Immature natural killer cell (primary cell): ENCODE results near the gene RNF112. TPM values are rescaled to one million over a fixed set of nuclear protein-coding genes. Genes with fewer than 3 reads are reported as not detected.

Source experiments
- DNase-seq, 3 donors: peaks; one replicate each; pipeline ENCODE4 v3.0.0; 2022; ENCODE audit warnings: mixed read lengths in 1 of 3
- H3K27ac Mint-ChIP-seq, 6 donors: one replicate each; pipeline ENCODE4 v1.8.0; 2020; ENCODE audit warnings: mixed read lengths in 6 of 6, mild to moderate bottlenecking in 5 of 6, inconsistent platforms in 4 of 6, moderate library complexity in 3 of 6
- H3K27me3 Mint-ChIP-seq, 3 donors: one replicate each; pipeline ENCODE4 v1.8.0; 2020 to 2021; ENCODE audit warnings: low read depth in 3 of 3, mild to moderate bottlenecking in 3 of 3, mixed read lengths in 3 of 3, moderate library complexity in 3 of 3, inconsistent platforms in 1 of 3
- H3K36me3 Mint-ChIP-seq, 3 donors: one replicate each; pipeline ENCODE4 v1.8.0; 2020; ENCODE audit warnings: mixed read lengths in 3 of 3, inconsistent platforms in 2 of 3, mild to moderate bottlenecking in 2 of 3
- H3K4me1 Mint-ChIP-seq, 2 donors: one replicate each; pipeline ENCODE4 v1.8.0; 2020; ENCODE audit warnings: inconsistent platforms in 2 of 2, mild to moderate bottlenecking in 2 of 2, mixed read lengths in 2 of 2, moderate library complexity in 1 of 2
- H3K4me3 Mint-ChIP-seq, 5 donors: one replicate each; pipeline ENCODE4 v1.8.0; 2020; ENCODE audit warnings: mild to moderate bottlenecking in 5 of 5, mixed read lengths in 5 of 5, inconsistent platforms in 3 of 5, moderate library complexity in 3 of 5
- H3K9me3 Mint-ChIP-seq, 6 donors: one replicate each; pipeline ENCODE4 v1.8.0; 2020; ENCODE audit warnings: mild to moderate bottlenecking in 6 of 6, mixed read lengths in 6 of 6, inconsistent platforms in 4 of 6, moderate library complexity in 3 of 6
- polyA plus RNA-seq, 3 donors: library from polyadenylated mRNA; unstranded; fragments of 300-500 nt; fragmentation: Illumina TruSeq; gene quantifications; one replicate each; pipeline ENCODE4 v1.2.3, GENCODE V29; 2021

Gene RNF112
- polyA plus RNA-seq, 3 donors from 2014 or later, result not detected

DNA sequence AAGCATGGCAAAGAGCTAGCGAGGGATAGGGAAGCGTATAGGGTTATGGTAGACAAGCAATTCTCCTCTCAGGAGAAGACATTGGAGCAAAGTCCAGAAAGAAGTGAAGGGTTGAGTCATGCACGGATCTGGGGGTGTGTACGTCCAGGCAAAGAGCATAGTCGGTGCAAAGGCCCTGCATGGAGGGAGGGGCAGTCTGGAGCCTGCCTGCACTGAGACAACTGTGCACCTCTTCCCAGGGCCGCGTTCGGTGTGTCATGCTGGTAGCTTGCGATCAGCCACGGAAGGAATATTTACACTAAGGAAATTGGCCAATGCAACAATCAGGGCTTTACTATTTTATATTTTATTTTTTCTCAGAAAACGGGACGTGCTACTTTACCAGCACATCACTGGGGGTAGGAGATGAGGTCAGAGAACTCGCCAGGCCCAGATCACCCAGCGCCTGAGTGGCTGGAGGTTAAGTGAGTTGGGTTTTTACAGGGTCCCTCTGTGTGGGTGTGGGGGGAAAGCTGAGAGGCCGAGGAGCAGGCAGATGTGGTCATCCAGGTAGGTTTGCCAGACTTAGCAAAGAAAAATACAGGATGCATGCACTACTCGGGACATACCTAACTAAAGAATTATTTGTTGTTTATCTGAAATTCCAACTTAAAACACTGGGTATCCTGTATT lies 41.8 kb upstream of the RNF112 start:
- Mint-ChIP-seq H3K4me3 (peak overlapping the region; percentile 84 to 100 (median 88)), H3K4me1 (peaks cover 85% of the 10 kb centered on the region in 2 donors), H3K27me3 (peaks cover 2 to 29% (median 13%) of the 10 kb centered on the region in 3 donors), H3K9me3 (peaks cover 0 to 2% (median 0%) of the 10 kb centered on the region in 6 donors), H3K36me3 (peaks cover 0 to 3% (median 0%) of the 10 kb centered on the region in 3 donors), H3K27ac (peak overlapping the region; percentile 95 to 98 (median 97))
- DNase-seq, result no peak

DNA sequence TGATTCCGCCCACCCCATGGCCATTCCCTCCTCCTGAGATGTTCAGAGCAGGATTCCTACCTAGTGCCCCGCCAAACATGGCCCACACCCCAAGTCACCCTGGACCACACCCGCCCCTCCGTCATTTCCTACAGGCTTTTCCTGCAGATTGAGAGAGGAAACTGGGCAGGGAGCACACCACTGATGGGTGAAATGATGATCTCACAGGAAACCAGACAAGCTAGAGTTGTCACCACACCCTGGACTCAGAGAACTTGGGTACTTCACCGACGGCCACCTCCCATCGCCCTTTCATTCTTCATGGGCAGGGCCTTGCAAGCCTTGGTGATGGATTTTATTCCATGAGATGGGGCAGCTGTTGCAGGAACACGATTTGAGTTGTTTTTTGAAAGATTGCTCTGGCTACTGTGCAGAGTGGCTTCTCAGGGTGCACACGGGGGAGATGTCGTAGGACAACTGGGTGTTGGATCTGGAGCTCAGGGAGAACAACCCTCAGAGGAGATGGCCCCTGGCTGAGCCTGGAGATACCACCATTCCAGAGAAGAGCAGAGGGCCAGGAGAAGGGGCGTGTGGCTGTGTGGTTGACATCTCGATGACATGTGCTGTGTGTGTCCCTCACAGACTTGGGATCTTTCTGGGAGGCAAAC lies 41.1 kb upstream of the RNF112 start:
- peak; percentile 73 to 79 (median 73) for DNase-seq
- peaks cover 87 to 88% of the 10 kb centered on the region in 2 donors for H3K4me1 Mint-ChIP-seq
- peaks cover 0 to 7% (median 0%) of the 10 kb centered on the region in 3 donors for H3K36me3 Mint-ChIP-seq
- H3K27me3 Mint-ChIP-seq, result peaks cover 2 to 32% (median 13%) of the 10 kb centered on the region in 3 donors
- peak overlapping the region; percentile 84 to 100 (median 88) for H3K4me3 Mint-ChIP-seq
- H3K9me3 Mint-ChIP-seq, result peaks cover 0 to 2% (median 0%) of the 10 kb centered on the region in 6 donors
- peak overlapping the region; percentile 95 to 98 (median 97) for H3K27ac Mint-ChIP-seq

- Mint-ChIP-seq H3K4me3 (peak overlapping the region; percentile 84 to 100 (median 88)), H3K9me3 (peaks cover 0 to 2% (median 0%) of the 10 kb centered on the region in 6 donors), H3K36me3 (peaks cover 0 to 7% (median 0%) of the 10 kb centered on the region in 3 donors), H3K27ac (peak overlapping the region; percentile 95 to 98 (median 97)), H3K4me1 (peaks cover 86 to 87% of the 10 kb centered on the region in 2 donors), H3K27me3 (peaks cover 2 to 32% (median 13%) of the 10 kb centered on the region in 3 donors)
- DNase-seq, result peak; percentile 72 to 78 (median 75)
These were observed 40.5 kb upstream of the RNF112 start for GRCh38 chr17:19370493-19370960.

- H3K4me1 Mint-ChIP-seq, result peaks cover 84 to 87% of the 10 kb centered on the region in 2 donors
These were observed 39.6 kb upstream of the RNF112 start for GRCh38 chr17:19371259-19372010.

GRCh38 chr17:19372011-19372370 lies 39.0 kb upstream of the RNF112 start:
- peaks cover 84 to 86% of the 10 kb centered on the region in 2 donors for H3K4me1 Mint-ChIP-seq
- H3K36me3 Mint-ChIP-seq, result peaks cover 0 to 7% (median 0%) of the 10 kb centered on the region in 3 donors
- peaks cover 0 to 2% (median 0%) of the 10 kb centered on the region in 6 donors for H3K9me3 Mint-ChIP-seq
- peak overlapping the region; percentile 84 to 100 (median 88) for H3K4me3 Mint-ChIP-seq
- H3K27me3 Mint-ChIP-seq, result peaks cover 2 to 34% (median 16%) of the 10 kb centered on the region in 3 donors
- peak overlapping the region; percentile 95 to 98 (median 97) for H3K27ac Mint-ChIP-seq
- DNase-seq, result no peak

More at GRCh38 chr17:19371259-19372010, 39.6 kb upstream of the RNF112 start:
- DNase-seq, result peak; percentile 48 to 62 (median 53)
- H3K36me3 Mint-ChIP-seq, result peaks cover 0 to 7% (median 0%) of the 10 kb centered on the region in 3 donors
- H3K27ac Mint-ChIP-seq, result peak overlapping the region; percentile 95 to 98 (median 97)
- H3K9me3 Mint-ChIP-seq, result peaks cover 0 to 2% (median 0%) of the 10 kb centered on the region in 6 donors
- peak overlapping the region; percentile 84 to 100 (median 88) for H3K4me3 Mint-ChIP-seq
- H3K27me3 Mint-ChIP-seq, result peaks cover 2 to 32% (median 13%) of the 10 kb centered on the region in 3 donors

DNA sequence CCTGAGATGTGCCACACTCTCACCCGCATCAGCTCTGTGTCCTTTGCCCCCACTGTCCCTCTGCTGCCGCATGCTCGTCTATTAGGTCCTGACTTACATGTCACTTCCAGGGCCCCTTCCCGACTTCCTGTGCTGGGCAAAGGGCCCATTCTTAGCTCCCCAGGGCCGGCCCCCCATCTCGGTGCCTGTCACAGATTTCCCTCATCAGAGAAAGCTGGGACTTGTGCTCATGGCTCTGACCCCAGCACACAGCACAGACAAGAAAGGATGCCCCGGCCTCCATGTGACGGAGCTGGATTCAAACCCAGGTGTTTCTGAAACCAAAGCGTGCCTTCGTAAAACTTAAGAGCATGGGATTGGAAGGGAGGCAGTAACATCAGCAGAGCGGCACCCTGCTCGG lies 38.6 kb upstream of the RNF112 start:
- Mint-ChIP-seq H3K36me3 (peaks cover 0 to 7% (median 0%) of the 10 kb centered on the region in 3 donors), H3K9me3 (peaks cover 0 to 2% (median 0%) of the 10 kb centered on the region in 6 donors), H3K4me1 (peaks cover 87 to 88% of the 10 kb centered on the region in 2 donors), H3K27ac (peak overlapping the region; percentile 95 to 98 (median 97)), H3K4me3 (peak overlapping the region; percentile 84 to 100 (median 88)), H3K27me3 (peaks cover 2 to 35% (median 17%) of the 10 kb centered on the region in 3 donors)
- no peak for DNase-seq

GRCh38 chr17:19372866-19373504 lies 38.0 kb upstream of the RNF112 start:
- Mint-ChIP-seq H3K9me3 (peaks cover 0 to 2% (median 0%) of the 10 kb centered on the region in 6 donors), H3K36me3 (peaks cover 0 to 7% (median 0%) of the 10 kb centered on the region in 3 donors), H3K27ac (peak overlapping the region in 5 of 6 donors; percentile 28 to 98 (median 97)), H3K27me3 (peaks cover 5 to 39% (median 22%) of the 10 kb centered on the region in 3 donors), H3K4me1 (peaks cover 84 to 85% of the 10 kb centered on the region in 2 donors), H3K4me3 (peak overlapping the region in 3 of 5 donors; percentile 38 to 87 (median 38))
- no peak for DNase-seq

- H3K27ac Mint-ChIP-seq, result peak overlapping the region in 2 of 6 donors; percentile 69 to 77
- H3K4me3 Mint-ChIP-seq, result peak overlapping the region in 2 of 5 donors; percentile 18 to 38
- peaks cover 0 to 2% (median 0%) of the 10 kb centered on the region in 6 donors for H3K9me3 Mint-ChIP-seq
- no peak for DNase-seq
- peaks cover 77 to 78% of the 10 kb centered on the region in 2 donors for H3K4me1 Mint-ChIP-seq
- H3K36me3 Mint-ChIP-seq, result peaks cover 0 to 5% (median under 1%) of the 10 kb centered on the region in 3 donors
- peaks cover 8 to 38% (median 24%) of the 10 kb centered on the region in 3 donors for H3K27me3 Mint-ChIP-seq
These were observed 36.9 kb upstream of the RNF112 start for GRCh38 chr17:19374136-19374535.

- peaks cover 7 to 17% (median 7%) of the 10 kb centered on the region in 3 donors for H3K36me3 Mint-ChIP-seq
- peaks cover 10 to 27% (median 20%) of the 10 kb centered on the region in 3 donors for H3K27me3 Mint-ChIP-seq
- H3K4me3 Mint-ChIP-seq, result peak overlapping the region; percentile 52 to 72 (median 64)
- H3K4me1 Mint-ChIP-seq, result peaks cover 73 to 77% of the 10 kb centered on the region in 2 donors
- DNase-seq, result no peak
- peak overlapping the region in 2 of 6 donors; percentile 59 to 84 for H3K27ac Mint-ChIP-seq
- no peaks in the 10 kb centered on the region for H3K9me3 Mint-ChIP-seq
These were observed 35.3 kb upstream of the RNF112 start for GRCh38 chr17:19375732-19376131.

GRCh38 chr17:19376811-19377210 lies 34.2 kb upstream of the RNF112 start:
- Mint-ChIP-seq H3K27me3 (peaks cover 8 to 17% (median 12%) of the 10 kb centered on the region in 3 donors), H3K36me3 (peaks cover 8 to 26% (median 9%) of the 10 kb centered on the region in 3 donors), H3K4me3 (peak overlapping the region; percentile 96 to 99 (median 98)), H3K27ac (peak overlapping the region; percentile 92 to 98 (median 96)), H3K9me3 (no peaks in the 10 kb centered on the region), H3K4me1 (peaks cover 63 to 69% of the 10 kb centered on the region in 2 donors)
- DNase-seq, result no peak

- peaks cover 8 to 14% (median 11%) of the 10 kb centered on the region in 3 donors for H3K27me3 Mint-ChIP-seq
- peak overlapping the region; percentile 92 to 98 (median 96) for H3K27ac Mint-ChIP-seq
These were observed 33.2 kb upstream of the RNF112 start for GRCh38 chr17:19377602-19378415.

More at GRCh38 chr17:19377602-19378415, 33.2 kb upstream of the RNF112 start:
- Mint-ChIP-seq H3K4me1 (peaks cover 53 to 59% of the 10 kb centered on the region in 2 donors), H3K9me3 (no peaks in the 10 kb centered on the region), H3K4me3 (peak overlapping the region; percentile 96 to 99 (median 98)), H3K36me3 (peaks cover 8 to 26% (median 9%) of the 10 kb centered on the region in 3 donors)
- peak; percentile 98 to 99 (median 99) for DNase-seq
